Measurements from ENCODE around the gene ZNF587.

GRCh38 chr19:57803594-57804325 is 45.9 kb upstream of the ZNF587 start:
- TF ChIP-seq EZH2phosphoT487 (IDR thresholded peaks at IDR 0.05; ENCODE audit: borderline replicate concordance, low read depth, low read length) = no peak
- no peak for TF ChIP-seq CTCF (conservative IDR thresholded peaks at IDR 0.05; ENCODE audit: low read length)
